SU-DHL-6 (cell line): ENCODE results near the gene CELA1.
A peak's percentile ranks its signal among the peaks of the same experiment; 100 is the strongest.

Experiments used
- H2AFZ ChIP-seq: fragments of 200-600 bp; sonication (generic); 2 replicates; pipeline ENCODE4 v1.6.1; 2014; ENCODE audit warnings: low read depth, mild to moderate bottlenecking, moderate library complexity, mixed read lengths, antibody characterized with exemption, low read length; ENCODE audit not compliant: severe bottlenecking
- H3F3A ChIP-seq: fragments of 200-600 bp; shearing (Covaris generic); 2 replicates; pipeline ENCODE4 v1.6.0; 2016; ENCODE audit warnings: antibody characterized with exemption, mild to moderate bottlenecking; ENCODE audit not compliant: insufficient read depth
- H3K27ac ChIP-seq: fragments of 200-600 bp; sonication (generic); 2 replicates; pipeline ENCODE4 v1.5.1; 2016; ENCODE audit warnings: low read depth, mild to moderate bottlenecking, low read length, moderate library complexity, mixed read lengths
- H3K27me3 ChIP-seq: fragments of 200-600 bp; sonication (generic), shearing (Covaris generic); 2 replicates; pipeline ENCODE4 v1.6.0; 2014; ENCODE audit warnings: mild to moderate bottlenecking, low read length
- H3K36me3 ChIP-seq: fragments of 200-600 bp; sonication (generic); 2 replicates; pipeline ENCODE4 v1.6.1; 2014; ENCODE audit warnings: mild to moderate bottlenecking, low read length, mixed read lengths
- H3K4me2 ChIP-seq: fragments of 300-600, 200-600 bp; shearing (Covaris generic), sonication (generic); 2 replicates; pipeline ENCODE4 v1.6.0; 2014; ENCODE audit warnings: low read length, low read depth, mild to moderate bottlenecking; ENCODE audit not compliant: poor library complexity, severe bottlenecking
- H3K4me3 ChIP-seq: fragments of 200-600 bp; sonication (generic); 2 replicates; pipeline ENCODE4 v1.5.1; 2014; ENCODE audit warnings: antibody characterized with exemption, low read length, mild to moderate bottlenecking, mixed read lengths; ENCODE audit not compliant: insufficient read depth, poor library complexity, severe bottlenecking
- H3K79me2 ChIP-seq: fragments of 200-600 bp; sonication (generic); 2 replicates; pipeline ENCODE4 v1.6.1; 2014; ENCODE audit warnings: mild to moderate bottlenecking, low read length, moderate library complexity; ENCODE audit not compliant: insufficient read depth
- H3K9ac ChIP-seq: fragments of 200-600 bp; sonication (generic); 2 replicates; pipeline ENCODE4 v1.7.0; 2014; ENCODE audit warnings: mild to moderate bottlenecking, low read length
- H3K9me2 ChIP-seq: fragments of 200-600 bp; sonication (generic); replicated peaks from 2 replicates; pipeline ENCODE4 v1.6.1; 2014; ENCODE audit warnings: low read length; ENCODE audit not compliant: insufficient read depth
- H3K9me3 ChIP-seq: fragments of 200-600 bp; sonication (generic); 2 replicates; pipeline ENCODE4 v1.6.1; 2014; ENCODE audit warnings: low read length, mixed read lengths; ENCODE audit not compliant: insufficient read depth
- H4K20me1 ChIP-seq: fragments of 200-600 bp; sonication (generic); 2 replicates; pipeline ENCODE4 v1.6.1; 2014; ENCODE audit warnings: low read depth, mild to moderate bottlenecking, antibody characterized with exemption, low read length, moderate library complexity, mixed read lengths
- EZH2phosphoT487 ChIP-seq: fragments of 200-600 bp; sonication (generic), shearing (Covaris generic); conservative IDR thresholded peaks from 2 replicates; pipeline ENCODE4 v1.6.1; 2018; ENCODE audit warnings: mild to moderate bottlenecking, antibody characterized with exemption, low read length, moderate library complexity, mixed read lengths
- TF ChIP-seq, protein P1 (sequence below): fragments of 200-600 bp; sonication (generic); IDR thresholded peaks from one replicate; pipeline ENCODE4 v1.5.1; 2017; ENCODE audit warnings: antibody characterized with exemption, mild to moderate bottlenecking, low read length, moderate library complexity; ENCODE audit not compliant: insufficient read depth, poor library complexity, severe bottlenecking

CELA1 gene

GRCh38 chr12:51390457-51390856 lies 44.0 kb upstream of the CELA1 start:
- Histone ChIP-seq H3K4me3 (no peak overlapping the region), H3K27ac (no peak overlapping the region), H3K9ac (peak overlapping the region; percentile 59; the same call in 1 of the 2 replicates), H3K27me3 (no peaks in the 10 kb centered on the region), H3K36me3 (no peaks in the 10 kb centered on the region), H3K9me2 (no peaks in the 10 kb centered on the region), H3F3A (no peaks in the 10 kb centered on the region), H2AFZ (no peak overlapping the region), H4K20me1 (no peaks in the 10 kb centered on the region), H3K9me3 (no peaks in the 10 kb centered on the region), H3K4me2 (peak overlapping the region; percentile 65), H3K79me2 (no peaks in the 10 kb centered on the region)
- no peak for TF ChIP-seq EZH2phosphoT487
- TF ChIP-seq, protein P1, sequence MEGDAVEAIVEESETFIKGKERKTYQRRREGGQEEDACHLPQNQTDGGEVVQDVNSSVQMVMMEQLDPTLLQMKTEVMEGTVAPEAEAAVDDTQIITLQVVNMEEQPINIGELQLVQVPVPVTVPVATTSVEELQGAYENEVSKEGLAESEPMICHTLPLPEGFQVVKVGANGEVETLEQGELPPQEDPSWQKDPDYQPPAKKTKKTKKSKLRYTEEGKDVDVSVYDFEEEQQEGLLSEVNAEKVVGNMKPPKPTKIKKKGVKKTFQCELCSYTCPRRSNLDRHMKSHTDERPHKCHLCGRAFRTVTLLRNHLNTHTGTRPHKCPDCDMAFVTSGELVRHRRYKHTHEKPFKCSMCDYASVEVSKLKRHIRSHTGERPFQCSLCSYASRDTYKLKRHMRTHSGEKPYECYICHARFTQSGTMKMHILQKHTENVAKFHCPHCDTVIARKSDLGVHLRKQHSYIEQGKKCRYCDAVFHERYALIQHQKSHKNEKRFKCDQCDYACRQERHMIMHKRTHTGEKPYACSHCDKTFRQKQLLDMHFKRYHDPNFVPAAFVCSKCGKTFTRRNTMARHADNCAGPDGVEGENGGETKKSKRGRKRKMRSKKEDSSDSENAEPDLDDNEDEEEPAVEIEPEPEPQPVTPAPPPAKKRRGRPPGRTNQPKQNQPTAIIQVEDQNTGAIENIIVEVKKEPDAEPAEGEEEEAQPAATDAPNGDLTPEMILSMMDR = no peak

DNA sequence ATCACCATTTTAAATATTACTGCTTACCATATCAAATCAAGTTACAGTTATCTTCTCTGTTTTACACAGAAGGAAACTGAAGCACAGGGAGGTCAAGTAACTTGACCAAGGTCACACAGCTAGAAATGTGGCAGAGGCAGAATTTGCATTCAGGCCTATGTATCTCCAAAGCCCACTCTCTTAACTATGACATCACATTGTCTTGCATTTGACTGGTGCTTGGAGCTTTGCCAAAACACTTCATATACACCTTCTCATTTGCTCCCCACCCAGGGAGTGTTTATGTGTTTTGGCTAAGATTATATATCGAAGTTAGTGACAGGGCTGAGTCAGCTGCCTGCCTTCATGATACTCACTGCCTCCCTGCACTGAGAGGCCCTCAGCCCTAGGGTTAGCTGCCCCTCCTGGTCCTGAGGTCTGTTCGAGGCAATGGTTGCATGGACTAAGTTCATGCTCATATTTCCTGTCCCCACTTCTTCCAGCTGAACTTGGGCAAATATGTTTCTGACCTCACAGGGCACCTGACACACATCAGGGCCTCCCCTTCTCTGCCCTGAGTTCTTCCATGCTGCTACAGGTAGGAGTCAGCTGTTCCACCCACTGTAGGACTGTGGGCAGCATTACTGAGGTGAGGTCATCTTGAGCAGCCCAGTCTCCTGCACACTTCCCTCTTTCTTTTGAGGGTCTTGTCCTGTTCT lies 43.0 kb upstream of the CELA1 start:
- Histone ChIP-seq H3K27me3 (no peaks in the 10 kb centered on the region), H3K9me2 (no peaks in the 10 kb centered on the region), H3K4me3 (no peak overlapping the region), H3K36me3 (no peaks in the 10 kb centered on the region), H2AFZ (no peak overlapping the region), H3K79me2 (no peaks in the 10 kb centered on the region), H3K9ac (no peak overlapping the region), H3F3A (no peaks in the 10 kb centered on the region), H4K20me1 (no peaks in the 10 kb centered on the region), H3K9me3 (no peaks in the 10 kb centered on the region), H3K4me2 (no peak overlapping the region), H3K27ac (no peak overlapping the region)
- no peak for TF ChIP-seq EZH2phosphoT487
- TF ChIP-seq, protein P1 = no peak

DNA sequence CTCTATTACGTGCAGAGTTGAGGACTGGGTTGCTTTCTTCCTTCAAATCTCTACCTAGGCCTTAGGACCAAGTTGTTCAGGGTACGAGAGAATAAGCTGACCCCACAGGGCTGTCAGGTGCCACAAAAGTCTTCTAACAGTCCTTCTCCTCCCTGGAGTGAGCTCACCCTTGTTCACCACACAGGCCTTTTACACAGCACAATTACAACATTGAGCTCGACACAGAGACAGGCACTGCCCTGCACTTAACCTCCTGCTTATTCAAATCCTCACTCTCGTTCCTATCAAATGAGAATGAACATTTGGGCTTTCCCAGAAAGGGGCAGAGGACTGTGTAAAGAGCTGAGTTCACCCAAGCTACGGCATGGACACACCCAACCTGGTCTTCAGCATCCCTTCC lies 42.4 kb upstream of the CELA1 start:
- Histone ChIP-seq H3K4me3 (no peak overlapping the region), H3K27ac (no peak overlapping the region), H3K9me3 (no peaks in the 10 kb centered on the region), H2AFZ (no peak overlapping the region), H3K27me3 (no peaks in the 10 kb centered on the region), H4K20me1 (no peaks in the 10 kb centered on the region), H3K9ac (no peak overlapping the region), H3K36me3 (no peaks in the 10 kb centered on the region), H3F3A (no peaks in the 10 kb centered on the region), H3K4me2 (no peak overlapping the region), H3K9me2 (no peaks in the 10 kb centered on the region), H3K79me2 (no peaks in the 10 kb centered on the region)
- TF ChIP-seq, protein P1 = no peak
- no peak for TF ChIP-seq EZH2phosphoT487
